ENCODE data around the gene C11orf98. TPM values are rescaled to one million over a fixed set of nuclear protein-coding genes. Genes with fewer than 3 reads are reported as not detected.

C11orf98 gene
- total RNA-seq, 2 experiments from 2014 or later, result 14.3 to 18.5 TPM

DNA sequence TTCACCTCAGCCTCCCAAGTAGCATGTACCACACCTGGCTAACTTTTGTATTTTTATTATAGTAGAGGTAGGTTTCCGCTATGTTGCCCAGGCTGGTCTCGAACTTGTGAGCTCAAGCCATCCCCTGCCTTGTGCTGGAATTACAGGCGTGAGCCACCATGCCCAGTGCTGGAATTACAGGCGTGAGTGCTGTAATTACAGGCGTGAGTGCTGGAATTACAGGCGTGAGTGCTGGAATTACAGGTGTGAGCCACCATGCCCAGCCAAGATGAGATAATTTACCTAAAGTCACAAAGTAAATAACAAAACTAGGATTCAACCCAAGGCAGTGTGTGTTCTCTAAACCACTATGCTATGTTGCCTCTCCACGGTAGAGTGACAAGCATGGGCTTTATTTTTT, 17.5 kb upstream of the C11orf98 start:
- H3K4me3 Mint-ChIP-seq, result no peak overlapping the region
- no peak for ATAC-seq (ENCODE audit: poor library complexity)
- Histone ChIP-seq H3K27me3 (ENCODE audit: control insufficient read depth in 1 of 2, insufficient read depth in 2 of 2, low read length in 2 of 2) (peaks cover 5 to 6% of the 10 kb centered on the region in 2 experiments), H3K27ac (ENCODE audit: low read depth in 1 of 2, low read length in 2 of 2) (no peak overlapping the region), H3K9me3 (ENCODE audit: control insufficient read depth in 1 of 2, insufficient read depth in 1 of 2, low read length in 2 of 2) (no peaks in the 10 kb centered on the region), H3K36me3 (ENCODE audit: insufficient read depth, low read length) (peaks cover 8% of the 10 kb centered on the region), H3K4me1 (ENCODE audit: insufficient read depth, low read length) (peaks cover 23% of the 10 kb centered on the region), H3K4me3 (ENCODE audit: low read length) (no peak overlapping the region)
- H3K36me3 Mint-ChIP-seq (ENCODE audit: low read depth), result peaks cover 18% of the 10 kb centered on the region
- CTCF ChIA-PET, result interaction anchor here (2.7 kb wide), 1 partner anchor 11 kb away, joined by 8 read pairs; the partner anchor contains the start of genes LBHD1 and UQCC3
- TF ChIP-seq, protein P1, sequence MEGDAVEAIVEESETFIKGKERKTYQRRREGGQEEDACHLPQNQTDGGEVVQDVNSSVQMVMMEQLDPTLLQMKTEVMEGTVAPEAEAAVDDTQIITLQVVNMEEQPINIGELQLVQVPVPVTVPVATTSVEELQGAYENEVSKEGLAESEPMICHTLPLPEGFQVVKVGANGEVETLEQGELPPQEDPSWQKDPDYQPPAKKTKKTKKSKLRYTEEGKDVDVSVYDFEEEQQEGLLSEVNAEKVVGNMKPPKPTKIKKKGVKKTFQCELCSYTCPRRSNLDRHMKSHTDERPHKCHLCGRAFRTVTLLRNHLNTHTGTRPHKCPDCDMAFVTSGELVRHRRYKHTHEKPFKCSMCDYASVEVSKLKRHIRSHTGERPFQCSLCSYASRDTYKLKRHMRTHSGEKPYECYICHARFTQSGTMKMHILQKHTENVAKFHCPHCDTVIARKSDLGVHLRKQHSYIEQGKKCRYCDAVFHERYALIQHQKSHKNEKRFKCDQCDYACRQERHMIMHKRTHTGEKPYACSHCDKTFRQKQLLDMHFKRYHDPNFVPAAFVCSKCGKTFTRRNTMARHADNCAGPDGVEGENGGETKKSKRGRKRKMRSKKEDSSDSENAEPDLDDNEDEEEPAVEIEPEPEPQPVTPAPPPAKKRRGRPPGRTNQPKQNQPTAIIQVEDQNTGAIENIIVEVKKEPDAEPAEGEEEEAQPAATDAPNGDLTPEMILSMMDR (IDR thresholded peaks at IDR 0.05), result no peak
- no peak for DNase-seq
- H3K9me3 Mint-ChIP-seq, result no peaks in the 10 kb centered on the region
- POLR2A ChIA-PET, result no interaction called here
- peaks cover 23% of the 10 kb centered on the region for H3K4me1 Mint-ChIP-seq (ENCODE audit: low read depth)
- intact Hi-C loops (cut with DNase I, micrococcal nuclease), result no loop called here
- H3K27me3 Mint-ChIP-seq, result peaks cover 7% of the 10 kb centered on the region
- H3K27ac Mint-ChIP-seq, result no peak overlapping the region

DNA sequence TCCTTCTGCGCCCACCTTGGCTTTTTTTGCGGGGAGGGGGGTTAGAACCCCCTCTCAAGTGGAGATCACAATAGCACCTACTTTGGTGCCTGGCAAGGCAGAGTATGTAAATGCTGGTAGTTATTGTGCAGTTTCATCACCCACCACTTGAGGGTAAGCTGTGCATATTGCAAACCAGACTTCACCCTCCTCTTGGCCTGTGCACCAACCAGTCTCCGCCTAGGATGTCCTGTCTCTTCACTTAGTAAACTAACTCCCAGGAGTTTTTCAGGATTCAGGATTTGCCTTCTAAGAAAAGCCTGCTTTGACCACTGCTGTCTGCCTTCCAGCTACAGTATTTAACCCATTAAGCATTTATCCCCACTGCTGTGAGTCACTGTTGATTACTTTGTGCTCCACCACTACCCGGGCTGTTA, 15.8 kb upstream of the C11orf98 start:
- Histone ChIP-seq H3K4me1 (ENCODE audit: insufficient read depth, low read length) (peaks cover 33% of the 10 kb centered on the region), H3K9me3 (ENCODE audit: control insufficient read depth in 1 of 2, insufficient read depth in 1 of 2, low read length in 2 of 2) (no peaks in the 10 kb centered on the region), H3K4me3 (ENCODE audit: low read length) (no peak overlapping the region), H3K36me3 (ENCODE audit: insufficient read depth, low read length) (peaks cover 23% of the 10 kb centered on the region), H3K27ac (ENCODE audit: low read depth in 1 of 2, low read length in 2 of 2) (no peak overlapping the region), H3K27me3 (ENCODE audit: control insufficient read depth in 1 of 2, insufficient read depth in 2 of 2, low read length in 2 of 2) (no peaks in the 10 kb centered on the region)
- TF ChIP-seq, protein P1 (IDR thresholded peaks at IDR 0.05), result peak; percentile 28
- ChIA-PET CTCF (interaction anchor here (0.6 to 2.7 kb wide), 15 partner anchors 8 to 256 kb away, joined by 3 to 12 read pairs (median 5); partner anchors contain the start of genes C11orf98, CSKMT, LBHD1 and LRRN4CL), POLR2A (interaction anchor here (0.7 to 3.8 kb wide), 13 partner anchors 9 to 160 kb away, joined by 3 to 43 read pairs (median 5); partner anchors contain the start of genes AHNAK, C11orf98, CSKMT and GANAB)
- intact Hi-C loops (cut with DNase I, micrococcal nuclease), result no loop called here
- Mint-ChIP-seq H3K4me3 (peak overlapping the region; percentile 92), H3K4me1 (ENCODE audit: low read depth) (peaks cover 37% of the 10 kb centered on the region), H3K27me3 (no peaks in the 10 kb centered on the region), H3K9me3 (no peaks in the 10 kb centered on the region), H3K36me3 (ENCODE audit: low read depth) (peaks cover 33% of the 10 kb centered on the region), H3K27ac (peak overlapping the region; percentile 87)
- DNase-seq (peak in 12 of 14 experiments; percentile 9 to 78 (median 18)), ATAC-seq (ENCODE audit: poor library complexity) (peak; percentile 77)

DNA sequence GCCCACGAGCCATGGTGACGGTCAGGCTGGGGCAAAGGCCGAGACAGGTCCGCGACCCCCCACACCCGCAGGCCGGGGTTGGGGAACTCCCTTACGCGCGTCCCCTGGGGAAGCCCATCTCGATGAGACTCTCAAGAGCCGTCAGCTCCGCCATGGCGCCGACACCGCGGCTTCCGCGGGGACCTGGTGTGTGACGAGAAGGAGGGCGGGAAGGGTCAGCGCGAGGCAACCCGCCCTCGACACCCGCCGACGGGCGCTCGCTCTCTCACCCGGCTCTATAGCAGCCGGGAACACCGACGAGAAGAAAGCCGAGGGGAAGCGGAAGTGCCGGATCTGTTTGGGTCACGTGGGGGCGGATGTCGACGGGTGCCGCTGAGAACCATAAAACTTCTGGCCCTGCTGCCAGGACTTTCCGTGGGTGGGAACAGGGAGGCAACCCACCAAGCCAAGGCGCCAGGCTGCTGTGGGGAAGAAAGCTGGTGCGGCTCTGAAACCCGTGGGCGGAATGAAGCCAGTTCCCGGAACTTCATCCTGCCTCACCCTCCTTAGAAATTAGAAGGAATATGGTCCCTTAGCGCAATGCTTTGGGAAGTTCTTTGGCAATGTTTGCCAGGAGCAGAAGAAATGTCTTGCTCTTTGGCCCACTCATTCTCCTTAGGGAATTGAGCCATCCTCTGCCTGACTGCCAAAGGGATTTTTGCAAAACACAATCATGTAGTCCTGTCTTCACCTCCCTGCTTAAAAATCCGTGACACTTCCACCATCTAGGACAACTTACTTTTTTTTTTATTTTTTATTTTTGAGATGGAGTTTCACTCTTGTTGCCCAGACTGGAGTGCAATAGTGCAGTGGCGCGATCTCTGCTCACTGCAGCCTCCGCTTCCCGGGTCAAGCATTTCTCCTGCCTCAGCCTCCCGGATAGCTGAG, 14.0 kb upstream of the C11orf98 start, which contains the start of gene UBXN1:
Gene UBXN1, minus strand, starts transcription at position 304 of the 927 bp plus-strand sequence. Its CDS starts 150 bp downstream, at position 154.
- CTCF ChIA-PET, result interaction anchor here (0.6 to 2.1 kb wide), 3 partner anchors 14 to 87 kb away, joined by 3 to 7 read pairs (median 4); partner anchors contain the start of genes C11orf98, CSKMT and TUT1
- peaks cover 46% of the 10 kb centered on the region for H3K4me1 Mint-ChIP-seq (ENCODE audit: low read depth)
- POLR2A ChIA-PET, result interaction anchor here (0.6 to 3.8 kb wide), 10 partner anchors 14 to 202 kb away, joined by 3 to 43 read pairs (median 4); partner anchors contain the start of genes BSCL2, C11orf98, CSKMT and EEF1G

More for the DNA sequence above, 14.0 kb upstream of the C11orf98 start, which contains the start of gene UBXN1:
- no peaks in the 10 kb centered on the region for H3K9me3 ChIP-seq (ENCODE audit: control insufficient read depth in 1 of 2, insufficient read depth in 1 of 2, low read length in 2 of 2)
- peaks cover 33% of the 10 kb centered on the region for H3K4me1 ChIP-seq (ENCODE audit: insufficient read depth, low read length)
- no peaks in the 10 kb centered on the region for H3K27me3 Mint-ChIP-seq
- peak; percentile 84 for ATAC-seq (ENCODE audit: poor library complexity)
- H3K4me3 Mint-ChIP-seq, result peak within 1 kb of the TSS; percentile 91
- H3K9me3 Mint-ChIP-seq, result no peaks in the 10 kb centered on the region
- peaks cover 38% of the 10 kb centered on the region for H3K36me3 Mint-ChIP-seq (ENCODE audit: low read depth)
- H3K36me3 ChIP-seq (ENCODE audit: insufficient read depth, low read length), result peaks cover 33% of the 10 kb centered on the region
- H3K4me3 ChIP-seq (ENCODE audit: low read length), result peak within 1 kb of the TSS; percentile 100
- H3K27ac Mint-ChIP-seq, result peak within 1 kb of the TSS; percentile 87
- no peaks in the 10 kb centered on the region for H3K27me3 ChIP-seq (ENCODE audit: control insufficient read depth in 1 of 2, insufficient read depth in 2 of 2, low read length in 2 of 2)
- intact Hi-C loops (cut with DNase I, micrococcal nuclease), result loop anchor here in 1 of 2 experiments (1.0 kb wide), 1 partner anchor 27 kb away; no protein-coding TSS in a partner anchor
- peak; percentile 68 to 93 (median 76) for DNase-seq
- TF ChIP-seq, protein P1 (IDR thresholded peaks at IDR 0.05), result no peak
- peak within 1 kb of the TSS; percentile 97 for H3K27ac ChIP-seq (ENCODE audit: low read depth in 1 of 2, low read length in 2 of 2)

All from CD4-positive, alpha-beta T cell (primary cell).